ENCODE measurements around the gene SEC22C. TPM values are rescaled to one million over a fixed set of nuclear protein-coding genes. Genes with fewer than 3 reads are reported as not detected.
"Not testable (repeated sequence)": the region's sequence is repeated elsewhere in the genome, so short reads cannot be mapped to it uniquely, and the experiment has no call there.

The SEC22C gene
- total RNA-seq, 1 donor from 2014 or later = 40.1 TPM

- H3K4me1 Mint-ChIP-seq (ENCODE audit: low read depth) = peaks cover 27% of the 10 kb centered on the region
- H3K27ac Mint-ChIP-seq; H3K9me3 Mint-ChIP-seq; H3K4me3 Mint-ChIP-seq (ENCODE audit: low read depth); DNase-seq (ENCODE audit: low spot score); H3K27me3 Mint-ChIP-seq (ENCODE audit: low read depth); intact Hi-C loops (cut with micrococcal nuclease): not testable (repeated sequence)
- H3K36me3 Mint-ChIP-seq (ENCODE audit: low read depth) = peaks cover 61% of the 10 kb centered on the region
Measured at GRCh38 chr3:42597098-42597497, 15.3 kb upstream of the SEC22C start.

GRCh38 chr3:42595682-42596081 lies 13.9 kb upstream of the SEC22C start:
- H3K27me3 Mint-ChIP-seq (ENCODE audit: low read depth) = no peaks in the 10 kb centered on the region
- H3K36me3 Mint-ChIP-seq (ENCODE audit: low read depth) = peaks cover 66% of the 10 kb centered on the region
- intact Hi-C loops (cut with micrococcal nuclease) = no loop called here
- no peaks in the 10 kb centered on the region for H3K9me3 Mint-ChIP-seq
- H3K4me3 Mint-ChIP-seq (ENCODE audit: low read depth) = no peak overlapping the region
- H3K4me1 Mint-ChIP-seq (ENCODE audit: low read depth) = peaks cover 25% of the 10 kb centered on the region
- H3K27ac Mint-ChIP-seq = no peak overlapping the region
- DNase-seq (ENCODE audit: low spot score) = no peak

GRCh38 chr3:42593635-42594034 lies 11.9 kb upstream of the SEC22C start:
- Mint-ChIP-seq H3K27me3 (ENCODE audit: low read depth) (no peaks in the 10 kb centered on the region), H3K9me3 (no peaks in the 10 kb centered on the region), H3K36me3 (ENCODE audit: low read depth) (peaks cover 67% of the 10 kb centered on the region), H3K4me3 (ENCODE audit: low read depth) (no peak overlapping the region), H3K27ac (no peak overlapping the region), H3K4me1 (ENCODE audit: low read depth) (peaks cover 25% of the 10 kb centered on the region)
- no peak for DNase-seq (ENCODE audit: low spot score)
- intact Hi-C loops (cut with micrococcal nuclease) = no loop called here

- peaks cover 25% of the 10 kb centered on the region for H3K4me1 Mint-ChIP-seq (ENCODE audit: low read depth)
- no peaks in the 10 kb centered on the region for H3K9me3 Mint-ChIP-seq
- intact Hi-C loops (cut with micrococcal nuclease) = no loop called here
Measured at GRCh38 chr3:42591811-42592210, 10.0 kb upstream of the SEC22C start.

GRCh38 chr3:42590989-42591756 lies 9.4 kb upstream of the SEC22C start:
- H3K4me1 Mint-ChIP-seq (ENCODE audit: low read depth) = peaks cover 29% of the 10 kb centered on the region
- no peaks in the 10 kb centered on the region for H3K9me3 Mint-ChIP-seq
- peaks cover 47% of the 10 kb centered on the region for H3K36me3 Mint-ChIP-seq (ENCODE audit: low read depth)
- peak overlapping the region; percentile 98 for H3K27ac Mint-ChIP-seq
- H3K27me3 Mint-ChIP-seq (ENCODE audit: low read depth) = no peaks in the 10 kb centered on the region
- intact Hi-C loops (cut with micrococcal nuclease) = loop anchor here (1.0 kb wide), 2 partner anchors 9 kb away; partner anchors contain the start of gene NKTR
- peak overlapping the region; percentile 97 for H3K4me3 Mint-ChIP-seq (ENCODE audit: low read depth)
- DNase-seq (ENCODE audit: low spot score) = no peak

More at GRCh38 chr3:42591811-42592210, 10.0 kb upstream of the SEC22C start:
- Mint-ChIP-seq H3K36me3 (ENCODE audit: low read depth) (peaks cover 54% of the 10 kb centered on the region), H3K27ac (peak overlapping the region; percentile 80), H3K4me3 (ENCODE audit: low read depth) (peak overlapping the region; percentile 97), H3K27me3 (ENCODE audit: low read depth) (no peaks in the 10 kb centered on the region)
- no peak for DNase-seq (ENCODE audit: low spot score)

GRCh38 chr3:42589382-42590109 lies 7.8 kb upstream of the SEC22C start:
- H3K4me1 Mint-ChIP-seq (ENCODE audit: low read depth) = peaks cover 35% of the 10 kb centered on the region
- H3K27ac Mint-ChIP-seq = peak overlapping the region; percentile 19
- no peaks in the 10 kb centered on the region for H3K9me3 Mint-ChIP-seq
- H3K4me3 Mint-ChIP-seq (ENCODE audit: low read depth) = peak overlapping the region; percentile 97
- H3K27me3 Mint-ChIP-seq (ENCODE audit: low read depth) = no peaks in the 10 kb centered on the region
- intact Hi-C loops (cut with micrococcal nuclease) = loop anchor here (1.0 kb wide), 2 partner anchors 7 to 11 kb away; partner anchors contain the start of gene NKTR
- no peak for DNase-seq (ENCODE audit: low spot score)
- H3K36me3 Mint-ChIP-seq (ENCODE audit: low read depth) = peaks cover 40% of the 10 kb centered on the region

GRCh38 chr3:42588625-42589024 lies 6.9 kb upstream of the SEC22C start:
- Mint-ChIP-seq H3K9me3 (no peaks in the 10 kb centered on the region), H3K4me3 (ENCODE audit: low read depth) (no peak overlapping the region), H3K27ac (no peak overlapping the region), H3K27me3 (ENCODE audit: low read depth) (no peaks in the 10 kb centered on the region), H3K4me1 (ENCODE audit: low read depth) (peaks cover 31% of the 10 kb centered on the region), H3K36me3 (ENCODE audit: low read depth) (peaks cover 31% of the 10 kb centered on the region)
- DNase-seq (ENCODE audit: low spot score) = no peak
- intact Hi-C loops (cut with micrococcal nuclease) = no loop called here

- DNase-seq (ENCODE audit: low spot score) = no peak
- intact Hi-C loops (cut with micrococcal nuclease) = loop anchor here (1.0 to 2.0 kb wide), 5 partner anchors 8 to 190 kb away; partner anchors contain the start of genes CCDC13, NKTR and SS18L2
- Mint-ChIP-seq H3K36me3 (ENCODE audit: low read depth) (peaks cover 29% of the 10 kb centered on the region), H3K9me3 (no peaks in the 10 kb centered on the region), H3K4me3 (ENCODE audit: low read depth) (peak overlapping the region; percentile 93), H3K4me1 (ENCODE audit: low read depth) (peaks cover 43% of the 10 kb centered on the region), H3K27ac (peak overlapping the region; percentile 90), H3K27me3 (ENCODE audit: low read depth) (no peaks in the 10 kb centered on the region)
Measured at GRCh38 chr3:42582474-42583070, 805 bp upstream of the SEC22C start.

GRCh38 chr3:42581400-42581708 lies 413 bp downstream of the SEC22C start:
- no peak for DNase-seq (ENCODE audit: low spot score)
- peak overlapping the region; percentile 34 for H3K27ac Mint-ChIP-seq
- H3K4me3 Mint-ChIP-seq (ENCODE audit: low read depth) = peak overlapping the region; percentile 93
- intact Hi-C loops (cut with micrococcal nuclease) = no loop called here
- H3K4me1 Mint-ChIP-seq (ENCODE audit: low read depth) = peaks cover 47% of the 10 kb centered on the region
- no peaks in the 10 kb centered on the region for H3K27me3 Mint-ChIP-seq (ENCODE audit: low read depth)
- H3K36me3 Mint-ChIP-seq (ENCODE audit: low read depth) = peaks cover 39% of the 10 kb centered on the region
- H3K9me3 Mint-ChIP-seq = no peaks in the 10 kb centered on the region

- DNase-seq (ENCODE audit: low spot score); H3K27me3 Mint-ChIP-seq (ENCODE audit: low read depth); H3K4me3 Mint-ChIP-seq (ENCODE audit: low read depth); H3K27ac Mint-ChIP-seq; intact Hi-C loops (cut with micrococcal nuclease): not testable (repeated sequence)
- Mint-ChIP-seq H3K4me1 (ENCODE audit: low read depth) (peaks cover 42% of the 10 kb centered on the region), H3K36me3 (ENCODE audit: low read depth) (peaks cover 51% of the 10 kb centered on the region), H3K9me3 (peaks cover 14% of the 10 kb centered on the region)
Measured at GRCh38 chr3:42579346-42579745, 2.4 kb downstream of the SEC22C start.

GRCh38 chr3:42578054-42578453 lies 3.7 kb downstream of the SEC22C start:
- no peaks in the 10 kb centered on the region for H3K27me3 Mint-ChIP-seq (ENCODE audit: low read depth)
- DNase-seq (ENCODE audit: low spot score) = no peak
- intact Hi-C loops (cut with micrococcal nuclease) = no loop called here
- peaks cover 22% of the 10 kb centered on the region for H3K9me3 Mint-ChIP-seq
- H3K27ac Mint-ChIP-seq = no peak overlapping the region
- peaks cover 61% of the 10 kb centered on the region for H3K36me3 Mint-ChIP-seq (ENCODE audit: low read depth)
- H3K4me1 Mint-ChIP-seq (ENCODE audit: low read depth) = peaks cover 38% of the 10 kb centered on the region
- no peak overlapping the region for H3K4me3 Mint-ChIP-seq (ENCODE audit: low read depth)

GRCh38 chr3:42575137-42575741 lies 6.5 kb downstream of the SEC22C start:
- intact Hi-C loops (cut with micrococcal nuclease) = no loop called here
- peaks cover 22% of the 10 kb centered on the region for H3K9me3 Mint-ChIP-seq
- no peak overlapping the region for H3K27ac Mint-ChIP-seq
- peaks cover 72% of the 10 kb centered on the region for H3K36me3 Mint-ChIP-seq (ENCODE audit: low read depth)
- no peak for DNase-seq (ENCODE audit: low spot score)
- H3K4me3 Mint-ChIP-seq (ENCODE audit: low read depth) = no peak overlapping the region
- peaks cover 27% of the 10 kb centered on the region for H3K4me1 Mint-ChIP-seq (ENCODE audit: low read depth)
- no peaks in the 10 kb centered on the region for H3K27me3 Mint-ChIP-seq (ENCODE audit: low read depth)

All from activated T-helper 2 cell treated with anti-CD3 and anti-CD28 coated beads, Interferon-gamma antibody, Interleukin-2, Interleukin-4, amounts not matched to agents 10 μg/mL and 5 μg/mL and 100 μg/mL, durations not matched to agents 14 hours and 24 hours and 36 hours (primary cell).